Activated effector memory CD4-positive, alpha-beta T cell treated with anti-CD3 and anti-CD28 coated beads, Interleukin-2, amount 50 U/mL, for 16 hours (primary cell): Measurements from ENCODE around the gene FOXS1.

Experiments
- DNase-seq: peaks from one replicate; pipeline ENCODE4 v3.0.0-alpha.2; 2020

The FOXS1 gene

GRCh38 chr20:31860390-31861134 lies 15.2 kb upstream of the FOXS1 start:
- peak; percentile 54 for DNase-seq

- peak; percentile 17 for DNase-seq
Observed at GRCh38 chr20:31859998-31860380, 14.6 kb upstream of the FOXS1 start.

- DNase-seq, result peak; percentile 56
Observed at GRCh38 chr20:31859266-31859997, 14.0 kb upstream of the FOXS1 start.

GRCh38 chr20:31858760-31859083 lies 13.3 kb upstream of the FOXS1 start:
- DNase-seq, result peak; percentile 31

GRCh38 chr20:31857861-31858759 lies 12.7 kb upstream of the FOXS1 start:
- peak; percentile 55 for DNase-seq

- no peak for DNase-seq
Observed at GRCh38 chr20:31856516-31856915, 11.1 kb upstream of the FOXS1 start.

GRCh38 chr20:31853481-31853880 lies 8.1 kb upstream of the FOXS1 start:
- DNase-seq, result no peak

- DNase-seq, result no peak
Observed at GRCh38 chr20:31851240-31851955, 6.0 kb upstream of the FOXS1 start.

GRCh38 chr20:31849306-31849930 lies 4.0 kb upstream of the FOXS1 start:
- DNase-seq, result no peak

GRCh38 chr20:31848088-31848999 lies 2.9 kb upstream of the FOXS1 start:
- DNase-seq, result no peak

GRCh38 chr20:31846793-31847138 lies 1.4 kb upstream of the FOXS1 start:
- DNase-seq, result no peak

- no peak for DNase-seq
Observed at GRCh38 chr20:31844737-31845299, 586 bp downstream of the FOXS1 start.

GRCh38 chr20:31843881-31844280 lies 1.5 kb downstream of the FOXS1 start:
- no peak for DNase-seq

GRCh38 chr20:31843288-31843687 lies 2.1 kb downstream of the FOXS1 start:
- no peak for DNase-seq

GRCh38 chr20:31842471-31843157 lies 2.8 kb downstream of the FOXS1 start:
- DNase-seq, result no peak

GRCh38 chr20:31841928-31842327 lies 3.5 kb downstream of the FOXS1 start:
- no peak for DNase-seq

GRCh38 chr20:31840906-31841816 lies 4.2 kb downstream of the FOXS1 start:
- no peak for DNase-seq

GRCh38 chr20:31839782-31840487 lies 5.5 kb downstream of the FOXS1 start:
- DNase-seq, result no peak
